Colon (tissue), 2 donors: ENCODE data around the gene VPS4B.
A peak's percentile ranks its signal among the peaks of the same experiment; 100 is the strongest.

ENCODE experiments used
- FAIRE-seq: peaks from 2 replicates; lab custom pipeline; 2012; peaks lifted over from hg19 to GRCh38; lab: Jason Lieb, UNC
- donor health status: control.
- donor health status: control.

The VPS4B gene

GRCh38 chr18:63430526-63430925 lies 8.2 kb upstream of the VPS4B start:
- FAIRE-seq = no peak

GRCh38 chr18:63427558-63427957 lies 5.3 kb upstream of the VPS4B start:
- no peak for FAIRE-seq

DNA sequence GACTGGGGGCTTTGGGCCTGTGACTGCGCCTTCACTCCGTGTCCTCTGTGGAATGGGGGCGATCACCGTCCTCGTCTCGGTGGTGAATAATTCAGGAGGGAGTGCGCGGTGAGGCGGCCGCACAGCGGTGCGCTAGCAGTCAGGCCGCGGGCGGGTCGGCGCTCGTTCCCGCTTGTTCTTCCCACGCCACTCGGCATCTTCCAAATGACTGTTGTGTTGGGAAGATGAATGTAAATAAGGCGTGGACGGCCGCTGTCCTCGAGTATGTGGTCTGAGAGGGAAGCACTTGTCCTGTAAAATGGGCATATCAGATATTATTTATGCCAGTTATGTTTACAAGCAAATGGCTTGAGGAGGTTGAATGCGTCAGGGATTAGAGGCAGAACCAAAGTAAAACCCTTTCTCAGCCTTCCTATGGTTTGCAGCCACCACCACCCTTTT lies 608 bp upstream of the VPS4B start:
- FAIRE-seq = no peak

GRCh38 chr18:63421514-63421913 lies 762 bp downstream of the VPS4B start:
- FAIRE-seq = no peak

DNA sequence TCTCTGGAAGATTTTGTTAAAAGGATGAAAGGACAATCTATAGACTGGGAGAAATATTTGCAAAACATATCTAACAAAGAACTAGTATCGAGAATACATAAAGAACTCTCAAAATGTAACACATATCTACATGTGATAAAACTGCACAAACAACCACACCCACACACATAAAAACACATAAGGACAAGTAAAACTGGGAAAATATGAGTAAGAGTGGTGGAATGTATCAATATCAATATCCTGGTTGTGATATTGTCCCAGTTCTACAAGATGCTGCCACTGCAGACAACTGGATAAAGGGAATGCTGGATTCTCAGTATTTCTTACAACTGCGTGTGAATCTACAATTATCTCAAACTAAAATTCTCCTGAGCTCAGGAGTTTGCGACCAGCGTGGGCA lies 9.3 kb downstream of the VPS4B start:
- no peak for FAIRE-seq

GRCh38 chr18:63410792-63411191 lies 11.5 kb downstream of the VPS4B start:
- FAIRE-seq = peak; percentile 14

GRCh38 chr18:63409301-63409700 lies 13.0 kb downstream of the VPS4B start:
- no peak for FAIRE-seq

- FAIRE-seq = no peak
Measured at GRCh38 chr18:63407734-63408133, 14.5 kb downstream of the VPS4B start.

- FAIRE-seq = no peak
Measured at GRCh38 chr18:63405986-63406385, 16.3 kb downstream of the VPS4B start.

DNA sequence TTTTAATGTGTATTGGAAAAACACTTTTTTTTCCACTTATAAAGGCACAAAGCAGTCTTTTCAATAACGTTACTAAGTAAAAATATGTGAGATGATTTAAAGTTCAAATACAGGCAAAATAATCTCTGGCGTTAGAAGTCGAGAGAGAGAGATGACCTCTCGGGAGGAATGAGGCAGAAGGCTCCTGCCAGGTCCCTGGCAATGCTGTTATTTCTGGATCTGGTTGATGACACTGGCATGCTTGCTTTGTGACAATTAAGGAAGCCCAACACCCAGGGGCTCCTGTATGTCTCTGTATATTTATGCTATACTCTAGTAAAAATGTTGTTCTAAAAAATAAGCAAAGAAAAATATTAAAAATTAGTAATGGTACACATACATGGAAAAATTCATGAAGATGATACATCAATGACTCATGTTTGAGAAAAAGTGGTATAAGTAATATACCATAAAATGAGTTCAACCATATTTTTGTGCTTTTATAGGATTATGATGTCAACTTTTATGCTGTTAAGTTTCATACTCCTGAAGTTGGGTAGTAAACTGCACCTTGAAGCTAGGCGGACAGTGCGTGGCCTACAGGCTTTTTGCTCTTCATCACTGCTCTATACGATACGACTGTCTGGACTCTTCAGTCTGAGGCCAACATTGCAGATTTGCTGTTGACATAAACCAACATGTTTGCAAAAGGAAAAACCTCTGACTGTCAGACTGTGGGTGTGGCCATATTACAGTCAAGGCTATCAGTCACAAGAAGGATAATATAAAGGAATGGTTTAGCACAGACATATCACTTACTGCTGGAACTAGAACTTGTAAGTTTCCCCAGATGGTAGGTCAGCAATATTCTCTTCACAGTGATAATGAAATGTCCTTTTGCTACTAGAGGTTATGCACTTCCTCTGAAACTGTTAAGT lies 19.8 kb downstream of the VPS4B start:
- no peak for FAIRE-seq

GRCh38 chr18:63399300-63399699 lies 23.0 kb downstream of the VPS4B start:
- FAIRE-seq = no peak

DNA sequence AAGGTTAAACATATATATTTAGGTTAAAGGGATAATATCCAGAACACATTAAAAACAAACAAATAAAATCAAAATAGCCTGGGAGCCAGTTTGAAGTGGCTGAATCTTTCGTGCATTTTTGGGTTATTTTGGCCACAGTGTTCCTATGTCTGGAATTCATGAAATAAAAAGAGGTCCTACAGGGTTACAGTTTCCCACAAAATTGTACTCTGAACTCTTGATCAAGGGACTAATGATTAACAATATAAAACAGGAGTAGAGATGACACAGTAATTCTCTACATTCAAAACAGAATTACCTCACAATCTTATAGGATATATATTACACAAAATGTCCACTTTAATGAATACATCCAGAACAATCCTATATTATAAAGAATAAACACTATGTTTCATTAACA lies 24.9 kb downstream of the VPS4B start:
- no peak for FAIRE-seq

DNA sequence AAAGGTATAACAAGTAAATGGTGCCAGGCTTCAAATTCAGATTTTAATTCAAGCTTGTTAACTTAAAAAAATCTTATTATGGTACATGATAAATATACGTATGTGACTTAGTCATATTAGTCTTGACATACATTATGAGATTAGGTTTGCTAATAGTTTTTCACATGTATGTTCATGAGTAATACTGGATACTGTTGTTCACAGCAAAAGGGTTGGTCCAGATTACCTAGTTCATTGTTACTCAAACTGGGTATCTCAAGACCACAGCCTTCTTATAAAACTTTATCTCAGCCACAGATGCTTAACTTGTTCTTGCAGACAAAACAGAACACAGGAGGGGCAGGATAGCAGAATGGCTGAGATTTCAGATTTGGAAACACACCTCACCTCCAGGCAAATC lies 26.8 kb downstream of the VPS4B start:
- no peak for FAIRE-seq

GRCh38 chr18:63394954-63395353 lies 27.3 kb downstream of the VPS4B start:
- FAIRE-seq = no peak

- no peak for FAIRE-seq
Measured at GRCh38 chr18:63387861-63388260, 34.4 kb downstream of the VPS4B start.

DNA sequence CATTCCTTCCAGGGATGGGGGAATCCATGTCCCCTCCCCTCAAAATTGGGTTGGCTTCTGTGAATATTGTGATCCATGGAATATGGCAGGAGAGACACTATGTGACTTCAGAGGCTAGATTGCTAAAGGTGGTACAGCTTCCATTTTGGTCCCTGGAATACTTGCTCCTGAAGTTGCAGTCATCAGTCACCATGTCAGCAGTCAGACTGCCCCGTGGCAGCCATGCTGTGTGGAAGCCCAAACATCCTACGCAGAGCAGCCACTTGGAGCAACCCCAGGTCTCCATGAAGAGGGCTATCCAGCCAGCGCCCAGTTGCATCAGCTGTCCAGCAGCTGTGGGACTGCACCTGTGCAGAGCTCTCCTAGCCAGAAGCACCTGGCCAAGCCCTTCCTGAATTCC lies 39.4 kb downstream of the VPS4B start:
- FAIRE-seq = no peak

GRCh38 chr18:63379639-63379962 lies 42.7 kb downstream of the VPS4B start:
- FAIRE-seq = no peak

GRCh38 chr18:63378919-63379638 lies 43.2 kb downstream of the VPS4B start:
- no peak for FAIRE-seq

DNA sequence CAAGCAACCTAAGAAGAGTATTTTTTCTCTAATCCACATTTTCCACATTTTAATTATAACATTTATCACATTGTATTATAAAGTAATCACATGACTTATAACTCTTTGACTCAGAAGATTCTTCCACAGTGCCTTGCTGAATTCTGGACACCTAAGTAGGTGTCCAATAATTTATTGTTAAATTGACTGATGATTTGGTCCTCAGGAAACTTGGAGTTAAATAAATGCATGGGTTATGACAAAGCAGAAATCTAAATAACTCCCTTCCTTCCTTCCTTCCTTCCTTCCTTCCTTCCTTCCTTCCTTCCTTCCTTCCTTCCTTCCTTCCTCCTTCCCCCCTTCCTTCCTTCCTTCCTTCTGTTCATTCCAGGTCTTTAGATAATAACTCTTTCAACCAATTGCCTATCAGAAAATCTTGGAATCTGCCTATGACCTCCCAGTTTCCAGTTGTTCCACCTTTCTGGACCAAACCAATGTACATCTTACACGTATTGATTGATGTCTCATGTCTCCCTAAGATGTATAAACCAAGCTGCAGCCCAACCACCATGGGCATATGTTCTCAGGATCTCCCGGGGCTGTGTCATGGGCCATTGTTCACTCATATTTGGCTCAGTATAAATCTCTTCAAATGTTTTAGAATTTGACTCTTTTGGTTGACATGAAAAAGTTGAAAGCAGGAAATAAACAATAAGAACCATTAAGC lies 44.8 kb downstream of the VPS4B start:
- FAIRE-seq = no peak

GRCh38 chr18:63376538-63376937 lies 45.7 kb downstream of the VPS4B start:
- no peak for FAIRE-seq

DNA sequence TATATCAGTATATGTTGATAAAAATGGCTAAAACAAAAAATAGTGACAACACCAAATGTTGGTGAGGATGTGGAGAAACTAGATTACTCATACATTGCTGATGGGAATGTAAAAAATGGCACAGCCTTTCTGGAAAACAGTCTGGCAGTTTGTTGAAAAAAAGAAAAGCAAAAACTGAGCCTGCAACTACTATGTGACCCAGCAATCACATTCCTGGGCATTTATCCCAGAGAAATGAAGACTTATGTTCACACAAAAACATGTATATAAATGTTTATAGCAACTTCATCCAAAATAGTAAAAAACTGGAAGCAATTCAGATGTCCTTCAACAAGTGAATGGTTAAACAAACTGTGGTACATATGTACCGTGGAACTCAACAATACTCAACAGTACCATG lies 47.7 kb downstream of the VPS4B start:
- FAIRE-seq = no peak

GRCh38 chr18:63373161-63373560 lies 49.1 kb downstream of the VPS4B start:
- FAIRE-seq = no peak

GRCh38 chr18:63368611-63369010 lies 53.7 kb downstream of the VPS4B start:
- no peak for FAIRE-seq
